ENCODE measurements around the gene CASP6. TPM values are rescaled to one million over a fixed set of nuclear protein-coding genes. Genes with fewer than 3 reads are reported as not detected.
"Not testable (repeated sequence)": the region's sequence is repeated elsewhere in the genome, so short reads cannot be mapped to it uniquely, and the experiment has no call there.

Gene CASP6
- total RNA-seq, 1 donor from 2014 or later: 37.3 TPM

GRCh38 chr4:109721033-109721432, 17.8 kb upstream of the CASP6 start:
- DNase-seq (ENCODE audit: low read depth in 2 of 2): peak in 1 of 2 donors; percentile 27

- no peak for DNase-seq (ENCODE audit: low read depth in 2 of 2)
These were observed 16.4 kb upstream of the CASP6 start for GRCh38 chr4:109719604-109720003.

- no peak for DNase-seq (ENCODE audit: low read depth in 2 of 2)
These were observed 15.5 kb upstream of the CASP6 start for GRCh38 chr4:109718759-109719158.

DNA sequence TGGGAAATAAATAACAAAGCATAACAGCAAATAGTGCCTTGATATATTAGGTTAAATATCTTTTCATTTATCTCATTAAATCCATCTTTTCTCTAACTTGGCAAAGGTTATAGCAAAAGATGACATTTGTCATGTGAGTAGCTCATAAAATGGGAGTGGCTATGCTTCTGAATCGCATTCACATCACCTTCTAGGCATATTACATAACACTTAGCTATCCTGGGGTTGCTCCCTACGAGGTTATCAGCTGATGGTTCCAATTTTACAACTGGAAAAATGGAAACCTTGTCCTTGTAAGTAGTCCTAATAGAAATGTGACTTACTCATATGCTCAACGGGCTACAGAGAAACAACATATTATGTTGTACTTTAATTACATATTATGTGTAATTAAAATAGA, 10.3 kb upstream of the CASP6 start:
- no peak for DNase-seq (ENCODE audit: low read depth in 2 of 2)

- no peak for DNase-seq (ENCODE audit: low read depth in 2 of 2)
These were observed 5.7 kb upstream of the CASP6 start for GRCh38 chr4:109708990-109709389.

GRCh38 chr4:109708435-109708834, 5.2 kb upstream of the CASP6 start:
- peak in 1 of 2 donors; percentile 27 for DNase-seq (ENCODE audit: low read depth in 2 of 2)

DNA sequence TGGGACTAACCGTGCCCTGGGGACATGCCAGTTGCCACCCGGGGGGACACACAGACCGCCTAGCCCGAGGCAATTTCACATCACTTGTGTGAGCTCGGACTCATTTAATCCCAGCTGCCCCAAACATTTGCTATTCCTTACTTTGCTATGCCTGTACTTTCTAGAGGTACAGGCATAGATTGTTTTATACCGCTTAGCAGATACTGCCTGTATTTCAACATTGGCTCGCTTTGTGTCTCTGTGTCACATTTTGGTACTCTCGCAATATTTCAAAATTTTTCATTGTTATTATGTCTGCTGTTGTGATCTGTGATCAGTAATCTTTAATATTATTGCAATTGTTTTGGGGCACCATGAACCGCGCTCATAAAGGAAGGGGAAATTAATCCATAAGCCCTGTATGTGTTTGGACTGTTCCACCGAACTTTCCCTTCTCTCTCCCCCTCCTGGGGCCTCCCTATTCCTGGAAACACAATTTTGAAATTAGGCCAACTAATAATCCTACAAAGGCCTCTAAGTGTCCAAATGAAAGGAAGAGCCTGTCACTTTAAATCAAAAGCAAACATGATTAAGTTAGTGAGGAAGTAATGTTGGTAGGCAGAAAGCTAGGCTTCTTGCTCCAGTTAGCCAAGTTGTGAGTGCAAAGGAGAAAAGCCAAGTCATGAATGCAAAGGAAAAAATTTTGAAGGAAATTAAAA, 568 bp upstream of the CASP6 start:
- peak; percentile 23 to 58 for DNase-seq (ENCODE audit: low read depth in 2 of 2)

GRCh38 chr4:109701566-109702410, 1.5 kb downstream of the CASP6 start:
- DNase-seq (ENCODE audit: low read depth in 2 of 2): peak; percentile 11

- no peak for DNase-seq (ENCODE audit: low read depth in 2 of 2)
These were observed 3.6 kb downstream of the CASP6 start for GRCh38 chr4:109699553-109700225.

GRCh38 chr4:109698656-109699055, 4.6 kb downstream of the CASP6 start:
- no peak for DNase-seq (ENCODE audit: low read depth in 2 of 2)

- no peak for DNase-seq (ENCODE audit: low read depth in 2 of 2)
These were observed 11.8 kb downstream of the CASP6 start for GRCh38 chr4:109691411-109691920.

GRCh38 chr4:109690690-109691410, 12.4 kb downstream of the CASP6 start:
- DNase-seq (ENCODE audit: low read depth in 2 of 2): no peak

DNA sequence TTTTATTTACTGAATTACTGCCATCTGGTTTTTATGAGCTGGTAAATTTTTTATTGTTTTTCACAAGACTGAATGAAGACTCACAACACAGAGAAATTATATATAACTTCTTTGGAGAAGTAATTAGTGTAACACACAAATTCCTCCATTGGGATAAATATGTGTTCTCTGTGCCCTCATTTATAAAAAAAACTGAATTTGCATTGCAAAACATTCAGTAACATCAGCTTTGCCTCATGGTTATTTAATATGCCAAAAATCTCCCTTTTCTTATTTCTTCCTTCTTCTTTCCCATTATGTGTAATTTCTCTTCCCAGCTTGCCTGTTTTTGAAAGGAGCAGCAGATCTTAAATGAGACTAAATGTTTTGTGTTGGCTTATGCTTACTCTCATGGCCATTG, 18.5 kb downstream of the CASP6 start:
- no peak for DNase-seq (ENCODE audit: low read depth in 2 of 2)

DNA sequence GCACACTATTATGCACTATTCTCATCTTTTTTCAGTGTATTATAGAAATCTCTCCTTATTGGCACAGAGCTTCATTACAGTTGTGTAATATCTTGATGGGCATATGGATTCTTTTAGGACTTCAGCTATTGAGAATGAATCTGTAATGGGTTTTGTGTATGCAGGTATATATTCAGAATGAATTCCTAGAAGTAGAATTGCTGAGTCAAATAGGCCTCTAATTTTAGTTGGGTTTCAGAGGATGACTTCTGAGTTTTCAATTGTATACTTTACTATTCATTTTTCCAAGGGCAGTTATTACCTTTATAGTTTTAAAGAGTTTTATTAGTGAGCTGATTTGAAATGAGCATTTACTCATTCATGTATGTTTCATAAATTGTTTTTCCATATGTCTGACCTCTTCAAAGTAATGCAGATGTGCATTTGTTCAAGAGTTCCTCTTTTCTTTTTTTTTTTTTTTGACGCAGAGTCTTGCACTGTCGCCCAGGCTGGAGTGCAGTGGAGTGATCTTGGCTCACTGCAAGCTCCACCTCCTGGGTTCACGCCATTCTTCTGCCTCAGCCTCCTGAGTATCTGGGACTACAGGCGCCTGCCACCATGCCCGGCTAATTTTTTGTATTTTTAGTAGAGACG, 19.5 kb downstream of the CASP6 start:
- DNase-seq (ENCODE audit: low read depth in 2 of 2): no peak

GRCh38 chr4:109682875-109683274, 20.4 kb downstream of the CASP6 start:
- no peak for DNase-seq (ENCODE audit: low read depth in 2 of 2)

- not testable (repeated sequence) for DNase-seq (ENCODE audit: low read depth in 2 of 2)
These were observed 24.3 kb downstream of the CASP6 start for GRCh38 chr4:109678925-109679324.

DNA sequence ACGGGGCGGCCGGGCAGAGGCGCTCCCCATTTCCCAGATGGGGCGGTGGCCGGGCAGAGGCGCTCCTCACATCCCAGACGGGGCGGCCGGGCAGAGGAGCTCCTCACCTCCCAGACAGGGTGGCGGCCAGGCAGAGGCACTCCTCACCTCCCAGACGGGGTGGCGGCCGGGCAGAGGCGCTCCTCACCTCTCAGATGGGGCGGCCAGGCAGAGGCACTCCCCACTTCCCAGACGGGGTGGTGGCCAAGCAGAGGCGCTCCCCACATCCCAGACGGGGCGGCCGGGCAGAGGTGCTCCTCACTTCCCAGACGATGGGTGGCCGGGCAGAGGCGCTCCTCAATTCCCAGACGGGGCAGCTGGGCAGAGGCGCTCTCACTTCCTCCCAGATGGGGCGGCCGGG, 24.8 kb downstream of the CASP6 start:
- DNase-seq (ENCODE audit: low read depth in 2 of 2): not testable (repeated sequence)

- DNase-seq (ENCODE audit: low read depth in 2 of 2): no peak
These were observed 26.4 kb downstream of the CASP6 start for GRCh38 chr4:109676886-109677285.

GRCh38 chr4:109675843-109676242, 27.4 kb downstream of the CASP6 start:
- DNase-seq (ENCODE audit: low read depth in 2 of 2): no peak

- no peak for DNase-seq (ENCODE audit: low read depth in 2 of 2)
These were observed 28.1 kb downstream of the CASP6 start for GRCh38 chr4:109675181-109675580.

GRCh38 chr4:109673303-109673702, 29.9 kb downstream of the CASP6 start:
- no peak for DNase-seq (ENCODE audit: low read depth in 2 of 2)
